Measurements from ENCODE around the gene SLC6A4. TPM values are rescaled to one million over a fixed set of nuclear protein-coding genes. Genes with fewer than 3 reads are reported as not detected.
A peak's percentile ranks its signal among the peaks of the same experiment; 100 is the strongest.

SLC6A4 gene
- total RNA-seq, 1 experiment from 2014 or later, result 0.02 TPM

- no peak overlapping the region for H3T11ph ChIP-seq (ENCODE audit: low read length)
- no peaks in the 10 kb centered on the region for H3K4me1 ChIP-seq (ENCODE audit: insufficient read depth, low read length)
- Mint-ChIP-seq H3K27me3 (ENCODE audit: low read depth) (no peaks in the 10 kb centered on the region; the same call in 1 of the 2 replicates), H3K36me3 (ENCODE audit: insufficient read depth in 1 of 3, low read depth in 3 of 3) (peaks cover 15 to 35% (median 24%) of the 10 kb centered on the region in 3 experiments; a peak in 6 of 7 replicates), H3K4me1 (no peaks in the 10 kb centered on the region), H3K27ac (peak overlapping the region in 1 of 3 experiments; percentile 27; a peak in 1 of 7 replicates), H3K4me3 (no peak overlapping the region), H3K9me3 (no peaks in the 10 kb centered on the region)
- H2BK120ac ChIP-seq (ENCODE audit: low read depth, low read length, poor library complexity, severe bottlenecking), result no peak overlapping the region
- H4K5ac ChIP-seq (ENCODE audit: insufficient read length, low read depth, low read length), result no peak overlapping the region
- no peak for DNase-seq
- no peaks in the 10 kb centered on the region for H3K79me2 ChIP-seq (ENCODE audit: insufficient read depth, low read length)
- H3K56ac ChIP-seq (ENCODE audit: insufficient read length, low read depth, low read length), result no peak overlapping the region
- no peak overlapping the region for H3K9ac ChIP-seq (ENCODE audit: extremely low read depth, insufficient read length, low read length)
- H3K18ac ChIP-seq (ENCODE audit: insufficient read length, low read depth, low read length), result no peak overlapping the region
- H3K79me1 ChIP-seq (ENCODE audit: insufficient read depth, low read depth, low read length, poor library complexity, severe bottlenecking), result no peaks in the 10 kb centered on the region
- H2BK20ac ChIP-seq (ENCODE audit: low read depth, low read length, poor library complexity, severe bottlenecking), result no peak overlapping the region
- no peaks in the 10 kb centered on the region for H3K27me3 ChIP-seq (ENCODE audit: insufficient read depth, low read length)
- no peak overlapping the region for H3K27ac ChIP-seq (ENCODE audit: insufficient read length, low read depth, low read length)
- no peak overlapping the region for H2BK5ac ChIP-seq (ENCODE audit: insufficient read length, low read length)
- H4K91ac ChIP-seq (ENCODE audit: insufficient read length, low read depth, low read length), result no peak overlapping the region
- no peak for TF ChIP-seq CTCF (conservative IDR thresholded peaks at IDR 0.05)
- no peaks in the 10 kb centered on the region for H4K20me1 ChIP-seq (ENCODE audit: control insufficient read depth, insufficient read depth, insufficient read length)
- H3K14ac ChIP-seq (ENCODE audit: insufficient read depth, low read length), result no peak overlapping the region
- H2AK5ac ChIP-seq (ENCODE audit: insufficient read length, low read length), result no peak overlapping the region
- no peak overlapping the region for H3K4me2 ChIP-seq (ENCODE audit: insufficient read depth, insufficient read length, low read length)
- H3K23me2 ChIP-seq (ENCODE audit: insufficient read length, low read depth, low read length, poor library complexity, severe bottlenecking), result no peaks in the 10 kb centered on the region
- no peak overlapping the region for H3K23ac ChIP-seq (ENCODE audit: insufficient read length, low read depth, low read length)
- H2BK15ac ChIP-seq (ENCODE audit: low read depth, low read length), result no peak overlapping the region
- no peaks in the 10 kb centered on the region for H3K9me3 ChIP-seq (ENCODE audit: control insufficient read depth, low read depth, low read length)
- H4K8ac ChIP-seq (replicated peaks; ENCODE audit: insufficient read length, low read depth, low read length), result no peak overlapping the region
- no peak overlapping the region for H3K4ac ChIP-seq (ENCODE audit: low read depth, low read length)
- no CpG with 5 or more reads among the region's 1 CpG for WGBS (ENCODE audit: extremely low coverage, insufficient read length, low lambda C conversion rate)
- H2AFZ ChIP-seq (ENCODE audit: low read length), result no peak overlapping the region
- H2BK12ac ChIP-seq (ENCODE audit: insufficient read length, low read depth, low read length), result no peak overlapping the region
These were observed 48.7 kb downstream of the SLC6A4 start for GRCh38 chr17:30186761-30187160.

Data from H9 (cell line).